Kidney (tissue), 14 donors: ENCODE data around the gene CCND2. TPM values are rescaled to one million over a fixed set of nuclear protein-coding genes. Genes with fewer than 3 reads are reported as not detected.

Experiments
- DNase-seq, 5 donors: peaks; one replicate each; pipeline ENCODE4 v3.0.0-alpha.2; 2013 to 2020
- FAIRE-seq: peaks from 2 replicates; lab custom pipeline; 2012; peaks lifted over from hg19 to GRCh38; lab: Jason Lieb, UNC
- H3K27ac ChIP-seq, 2 donors: one replicate each; pipeline ENCODE4 v1.7.0; 2013; ENCODE audit warnings: low read depth in 2 of 2, low read length in 2 of 2, inconsistent platforms in 1 of 2
- H3K27me3 ChIP-seq: one replicate; pipeline ENCODE4 v1.7.1; 2013; ENCODE audit warnings: low read length, inconsistent platforms; ENCODE audit not compliant: control insufficient read depth, insufficient read depth
- H3K36me3 ChIP-seq, 3 donors: one replicate each; pipeline versions ENCODE4 v1.7.0 to v1.7.1; 2013; ENCODE audit warnings: low read length in 3 of 3, control low read depth in 1 of 3, inconsistent platforms in 1 of 3; ENCODE audit not compliant: insufficient read depth in 3 of 3, control insufficient read depth in 2 of 3
- H3K4me1 ChIP-seq, 3 donors: one replicate each; pipeline versions ENCODE4 v1.7.0 to v1.7.1; 2013; ENCODE audit warnings: low read length in 3 of 3, inconsistent platforms in 1 of 3, low read depth in 1 of 3; ENCODE audit not compliant: control insufficient read depth in 2 of 3, insufficient read depth in 2 of 3
- H3K4me3 ChIP-seq, 3 donors: one replicate each; pipeline versions ENCODE4 v1.7.0 to v1.8.1; 2013; ENCODE audit warnings: low read length in 3 of 3, control low read depth in 1 of 3, inconsistent platforms in 1 of 3
- H3K9ac ChIP-seq, 3 donors: one replicate each; pipeline versions ENCODE4 v1.7.0 to v1.7.1; 2013; ENCODE audit warnings: low read length in 3 of 3, control low read depth in 1 of 3, inconsistent platforms in 1 of 3
- H3K9me3 ChIP-seq, 3 donors: one replicate each; pipeline versions ENCODE4 v1.7.0 to v1.7.1; 2013; ENCODE audit warnings: low read length in 3 of 3, control low read depth in 1 of 3, inconsistent platforms in 1 of 3; ENCODE audit not compliant: control insufficient read depth in 2 of 3, insufficient read depth in 1 of 3
- CTCF ChIP-seq: IDR thresholded peaks from 3 replicates; pipeline ENCODE4 v1.5.1; 2012; ENCODE audit warnings: mild to moderate bottlenecking, moderate library complexity, borderline replicate concordance; ENCODE audit not compliant: insufficient read depth; ENCODE audit errors: extremely low read depth
- intact Hi-C: fragments of 100-400 bp; cut with DNase I; formaldehyde crosslinking; loops from one replicate; pipeline ENCODE4 v1.11.1; 2022
- polyA plus RNA-seq: library from polyadenylated mRNA; stranded (reverse); fragments of 350-450 nt; fragmentation: Illumina TruSeq; extraction: RNeasy Lipid Tissue Mini Kit (QIAGEN cat#74804); gene quantifications from one replicate; pipeline ENCODE4 v1.2.3, GENCODE V29; 2014; ENCODE audit warnings: low read depth, low replicate concordance; ENCODE audit not compliant: insufficient read depth
- total RNA-seq: library from RNA; stranded (reverse); fragmentation: NEBNext Ultra II Directional; extraction: Animal tissue kit (Norgen Biotek cat#: 25700); gene quantifications from one replicate; pipeline ENCODE4 v1.2.1, GENCODE V29; 2021
- donor health status: control.
- donor health status: control.
- donor health status: control.
- donor health status: control.
- donor health status: control.
- donor health status: DM: yes; HTN: yes; CAD: no.
- donor health status: Normal renal cell carcinoma (clear cell type).

The CCND2 gene
- total and polyA plus RNA-seq, 2 donors from 2014 or later = 3.3 to 94.4 TPM

DNA sequence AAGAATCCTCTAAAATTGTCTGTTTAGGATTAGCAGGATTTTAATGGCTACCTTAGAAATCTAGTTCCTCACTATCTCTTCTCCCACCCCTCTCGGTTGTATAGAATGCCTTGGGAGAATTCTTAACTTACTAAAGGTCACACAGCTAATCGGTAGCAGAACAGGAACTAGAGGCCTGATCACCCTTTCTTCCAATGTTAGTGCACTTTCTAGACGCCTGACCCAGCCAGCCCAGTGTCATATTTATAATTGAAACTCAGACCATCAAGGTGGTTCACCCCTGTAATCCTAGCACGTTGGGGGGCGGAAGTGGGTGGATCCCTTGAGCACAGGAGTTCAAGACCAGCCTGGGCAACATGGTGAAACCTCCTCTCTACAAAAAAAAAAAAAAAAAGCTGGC is 49.2 kb downstream of the CCND2 start:
- Histone ChIP-seq H3K4me3 (no peak overlapping the region), H3K4me1 (peaks cover 0 to 4% (median 0%) of the 10 kb centered on the region in 3 donors), H3K9ac (no peak overlapping the region), H3K27me3 (no peaks in the 10 kb centered on the region), H3K9me3 (no peaks in the 10 kb centered on the region), H3K36me3 (no peaks in the 10 kb centered on the region), H3K27ac (no peak overlapping the region)
- no peak for TF ChIP-seq CTCF
- intact Hi-C loops = no loop called here
- no peak for DNase-seq
- FAIRE-seq = no peak

Other genes starting within 250 kb of the CCND2 start
- gene TIGAR, start 47.5 kb downstream of the CCND2 start, total RNA-seq = 11.8 TPM
- gene TIGAR, start 47.5 kb downstream of the CCND2 start, polyA plus RNA-seq = 3.6 TPM
- not detected for gene FGF23, start 106.0 kb downstream of the CCND2 start, total RNA-seq
- gene FGF23, start 106.0 kb downstream of the CCND2 start, polyA plus RNA-seq = not detected
- not detected for gene FGF6, start 172.1 kb downstream of the CCND2 start, total RNA-seq
- not detected for gene FGF6, start 172.1 kb downstream of the CCND2 start, polyA plus RNA-seq